H1 (cell line): ENCODE measurements around the gene ULBP1. TPM values are rescaled to one million over a fixed set of nuclear protein-coding genes. Genes with fewer than 3 reads are reported as not detected.

Experiments
- BRCA1 ChIP-seq: IDR thresholded peaks from 2 replicates; pipeline ENCODE4 v1.6.1; 2012; ENCODE audit warnings: low read depth, low read length, improper control_type of control experiment
- CHD7 ChIP-seq: fragments of 300-600 bp; sonication (generic); IDR thresholded peaks from 2 replicates; pipeline ENCODE4 v1.7.1; 2012; ENCODE audit warnings: low read length, moderate library complexity, mild to moderate bottlenecking, inconsistent platforms; ENCODE audit not compliant: insufficient replicate concordance
- HDAC2 ChIP-seq, 2 experiments: fragments of 300-600 bp in 1 of 2; sonication (generic) in 1 of 2; IDR thresholded peaks; 2 replicates each; pipeline ENCODE4 v1.6.1; 2011 to 2012; ENCODE audit warnings: low read depth in 2 of 2, low read length in 2 of 2, mild to moderate bottlenecking in 2 of 2, moderate library complexity in 2 of 2, borderline replicate concordance in 1 of 2, inconsistent platforms in 1 of 2
- RNF2 ChIP-seq: fragments of 200-900, 300-1000 bp; sonication (generic); IDR thresholded peaks from 2 replicates; pipeline ENCODE4 v1.7.1; 2016; ENCODE audit warnings: borderline replicate concordance, low read depth, mild to moderate bottlenecking, antibody characterized with exemption, low read length; ENCODE audit not compliant: poor library complexity, severe bottlenecking; ENCODE audit errors: missing control alignments
- SAP30 ChIP-seq: fragments of 300-600 bp; sonication (generic); IDR thresholded peaks from 2 replicates; pipeline ENCODE4 v1.7.1; 2012; ENCODE audit warnings: low read length, moderate library complexity, mild to moderate bottlenecking, inconsistent platforms; ENCODE audit not compliant: insufficient read depth, insufficient replicate concordance
- SP1 ChIP-seq: IDR thresholded peaks from 2 replicates; pipeline ENCODE4 v1.6.1; 2011; ENCODE audit warnings: low read depth, low read length
- SUZ12 ChIP-seq: fragments of 200-600 bp; sonication (generic); IDR thresholded peaks from 2 replicates; pipeline ENCODE4 v1.6.1; 2012; ENCODE audit warnings: mild to moderate bottlenecking, inconsistent platforms, low read length, moderate library complexity, mixed read lengths
- TCF12 ChIP-seq: IDR thresholded peaks from 2 replicates; pipeline ENCODE4 v1.6.1; 2011; ENCODE audit warnings: low read depth, mild to moderate bottlenecking, low read length
- polyA plus RNA-seq, 7 experiments: library from polyadenylated mRNA; depleted of rRNA in 3 of 7; stranded (reverse) in 5 of 7; unstranded in 2 of 7; fragments of >200 nt in 5 of 7; fragments of 200-250 nt in 2 of 7; gene quantifications; 1 replicate in 5 of 7; 2 replicates in 1 of 7; 4 replicates in 1 of 7; pipeline versions ENCODE4 v1.2.1 to v1.2.3, GENCODE V29; 2011 to 2013; ENCODE audit warnings: missing spikeins in 2 of 7, mixed read lengths in 2 of 7
- total RNA-seq: library from RNA; stranded (reverse); fragmentation: NEBNext Ultra II Directional; extraction: Animal tissue kit (Norgen Biotek cat#: 25700); gene quantifications from 2 replicates; pipeline ENCODE4 v1.2.1, GENCODE V29; 2021

The ULBP1 gene
- total and polyA plus RNA-seq, 2 of the 8 experiments (the other 6 are each of a cell fraction or from before 2014, with no cell fraction given) = 0.32 to 0.60 TPM

DNA sequence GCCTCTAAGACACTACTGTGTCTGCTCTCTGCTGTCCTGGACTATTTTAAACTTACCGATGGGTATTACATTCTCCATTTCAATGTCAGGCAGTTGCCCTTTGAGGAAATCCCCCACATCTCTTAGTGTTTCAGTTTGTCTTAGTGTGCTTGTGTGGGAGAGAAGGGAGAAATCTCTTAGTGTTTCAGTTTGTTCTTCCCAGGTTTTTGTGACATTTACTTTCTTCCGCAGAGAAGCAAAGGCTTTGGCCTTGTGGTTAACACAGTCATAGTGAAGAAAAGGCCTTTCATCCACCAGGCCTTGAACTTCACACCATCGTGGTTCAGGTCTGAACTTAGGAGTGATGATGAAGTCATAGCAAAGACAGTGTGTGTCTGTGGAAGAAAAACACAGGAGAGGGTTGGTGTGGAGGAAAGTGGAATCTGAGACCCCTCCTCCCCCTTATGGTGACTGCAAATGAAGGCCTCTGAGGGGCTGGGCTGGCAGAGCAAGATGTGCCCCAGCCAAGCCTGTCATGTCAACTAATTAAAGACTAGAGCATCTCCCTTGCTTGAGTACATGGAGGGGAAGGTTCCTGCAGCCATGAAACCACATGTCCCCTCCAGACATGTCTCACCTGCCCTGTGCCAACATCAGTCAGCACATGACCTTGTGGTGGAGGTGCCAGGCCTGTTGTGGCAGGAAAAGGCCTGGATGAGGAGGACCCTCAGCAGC is 37.7 kb downstream of the ULBP1 start (continued):
- TF ChIP-seq CHD7 (no peak), TCF12 (no peak), SUZ12 (no peak), RNF2 (no peak), HDAC2 (IDR thresholded peaks at IDR 0.05; ENCODE audit: borderline replicate concordance in 1 of 2, low read depth in 2 of 2, low read length in 2 of 2) (no peak), SAP30 (no peak), SP1 (no peak), BRCA1 (no peak)
